HCT116 (cell line): Measurements from ENCODE around the gene SHKBP1. TPM values are rescaled to one million over a fixed set of nuclear protein-coding genes. Genes with fewer than 3 reads are reported as not detected.

Source experiments
- ATAC-seq: fragments of 200-7000 bp; cut with Tn5 transposase; 2 replicates; pipeline ENCODE4 v1.9.1; 2020; ENCODE audit warnings: mild to moderate bottlenecking, moderate library complexity
- BruUV-seq: library from RNA; stranded (reverse); fragments of 400-500 nt; replicated peaks from 2 replicates; lab custom pipeline; 2021; lab: Mats Ljungman, UMichigan
- CTCF ChIA-PET: fragments of 300-600 bp; sonication (Branson Sonifier 250); formaldehyde crosslinking; loops from one replicate; lab custom pipeline; 2021; ENCODE audit warnings: antibody characterized with exemption; lab: Charles Lee
- POLR2A ChIA-PET: fragments of 300-600, 350-600 bp; sonication (Branson Sonifier 250); formaldehyde crosslinking; loops from one replicate; lab custom pipeline; 2021; ENCODE audit warnings: antibody characterized with exemption; lab: Charles Lee
- RAD21 ChIA-PET, 2 experiments: fragments of 300-600 bp; sonication (Branson Sonifier 250); formaldehyde crosslinking; loops; one replicate each; lab custom pipeline; 2023; ENCODE audit warnings: low total read pairs in 2 of 2; ENCODE audit not compliant: uncharacterized antibody in 2 of 2, unreplicated experiment in 2 of 2, low non-redundant PET in 1 of 2; lab: Charles Lee
- DNase-seq: peaks from one replicate; pipeline ENCODE4 v3.0.0-alpha.2; 2010; ENCODE audit warnings: low read depth, low spot score
- H2AFZ ChIP-seq: fragments of 200-600 bp; shearing (Covaris generic), sonication (generic); 2 replicates; pipeline ENCODE4 v1.6.1; 2017; ENCODE audit warnings: low read depth, mixed run types, mixed read lengths, antibody characterized with exemption, low read length; ENCODE audit not compliant: poor library complexity, severe bottlenecking
- H3K27ac ChIP-seq: 2 replicates; pipeline ENCODE4 v1.5.1; 2012; ENCODE audit warnings: low read depth, low read length
- H3K27me3 ChIP-seq: fragments of 200-600 bp; sonication (generic); 2 replicates; pipeline ENCODE4 v1.6.1; 2016; ENCODE audit warnings: mixed run types, low read length, mixed read lengths; ENCODE audit not compliant: insufficient read depth
- H3K36me3 ChIP-seq, 2 experiments: fragments of 200-500 bp in 1 of 2; fragments of 200-600 bp in 1 of 2; sonication (Bioruptor generic) in 1 of 2; sonication (generic) in 1 of 2; 2 replicates each; pipeline versions ENCODE4 v1.5.1 to v1.6.1; 2014 to 2016; ENCODE audit warnings: low read length in 2 of 2, inconsistent platforms in 1 of 2, mixed read lengths in 1 of 2, mixed run types in 1 of 2; ENCODE audit not compliant: insufficient read depth in 2 of 2, control insufficient read depth in 1 of 2
- H3K4me1 ChIP-seq, 2 experiments: fragments of 200-600 bp in 1 of 2; sonication (generic) in 1 of 2; 2 replicates each; pipeline versions ENCODE4 v1.5.1 to v1.6.1; 2012 to 2017; ENCODE audit warnings: low read length in 2 of 2, inconsistent platforms in 1 of 2, mild to moderate bottlenecking in 1 of 2, mixed read lengths in 1 of 2, mixed run types in 1 of 2, moderate library complexity in 1 of 2; ENCODE audit not compliant: insufficient read depth in 2 of 2, control insufficient read depth in 1 of 2
- H3K4me2 ChIP-seq: fragments of 200-600 bp; sonication (generic); 2 replicates; pipeline ENCODE4 v1.6.1; 2017; ENCODE audit warnings: mixed run types, low read length, mixed read lengths
- H3K4me3 ChIP-seq, 2 experiments: fragments of 200-600 bp in 1 of 2; sonication (generic) in 1 of 2; replicated peaks in 1 of 2; 2 replicates each; pipeline ENCODE4 v1.5.1; 2011 to 2016; ENCODE audit warnings: low read length in 2 of 2, control low read depth in 1 of 2, low read depth in 1 of 2, mild to moderate bottlenecking in 1 of 2, mixed read lengths in 1 of 2, mixed run types in 1 of 2
- H3K79me2 ChIP-seq: fragments of 200-600 bp; sonication (generic); 2 replicates; pipeline ENCODE4 v1.6.1; 2017; ENCODE audit warnings: mild to moderate bottlenecking, mixed run types, low read length, moderate library complexity, mixed read lengths; ENCODE audit not compliant: insufficient read depth
- H3K9ac ChIP-seq: fragments of 200-600 bp; sonication (generic); 2 replicates; pipeline ENCODE4 v1.6.1; 2016; ENCODE audit warnings: low read length, mixed read lengths
- H3K9me2 ChIP-seq: fragments of 200-600 bp; sonication (generic), shearing (Covaris generic); 2 replicates; pipeline ENCODE4 v1.6.1; 2017; ENCODE audit warnings: mixed run types, mild to moderate bottlenecking, moderate library complexity; ENCODE audit not compliant: insufficient read depth
- H3K9me3 ChIP-seq, 2 experiments: fragments of 200-500 bp in 1 of 2; fragments of 200-600 bp in 1 of 2; sonication (Bioruptor generic) in 1 of 2; sonication (generic) in 1 of 2; 2 replicates each; pipeline ENCODE4 v1.6.1; 2014 to 2017; ENCODE audit warnings: low read length in 2 of 2, mixed read lengths in 2 of 2, inconsistent platforms in 1 of 2, low read depth in 1 of 2, mild to moderate bottlenecking in 1 of 2, mixed run types in 1 of 2, moderate library complexity in 1 of 2; ENCODE audit not compliant: control insufficient read depth in 1 of 2, insufficient read depth in 1 of 2
- H4K20me1 ChIP-seq: fragments of 200-600 bp; sonication (generic), shearing (Covaris generic); 2 replicates; pipeline ENCODE4 v1.6.1; 2017; ENCODE audit warnings: mixed run types, mild to moderate bottlenecking, moderate library complexity; ENCODE audit not compliant: insufficient read depth
- CBX3 ChIP-seq: IDR thresholded peaks from 2 replicates; pipeline ENCODE4 v1.6.1; 2012; ENCODE audit warnings: low read depth
- CEBPB ChIP-seq: IDR thresholded peaks from 2 replicates; pipeline ENCODE4 v1.6.1; 2012; ENCODE audit warnings: low read depth
- EGR1 ChIP-seq: IDR thresholded peaks from 2 replicates; pipeline ENCODE4 v1.6.1; 2012; ENCODE audit warnings: low read depth
- ELF1 ChIP-seq: IDR thresholded peaks from 2 replicates; pipeline ENCODE4 v1.6.1; 2012; ENCODE audit warnings: low read depth, borderline replicate concordance
- EZH2 ChIP-seq: fragments of 200-600 bp; sonication (generic); IDR thresholded peaks from 2 replicates; pipeline ENCODE4 v1.6.1; 2017; ENCODE audit warnings: antibody characterized with exemption, mixed run types
- EZH2phosphoT487 ChIP-seq: fragments of 200-600 bp; IDR thresholded peaks from 2 replicates; pipeline ENCODE4 v1.6.1; 2018; ENCODE audit warnings: antibody characterized with exemption, borderline replicate concordance
- FOSL1 ChIP-seq: IDR thresholded peaks from 2 replicates; pipeline ENCODE4 v1.6.1; 2012; ENCODE audit warnings: low read depth
- JUND ChIP-seq: IDR thresholded peaks from 2 replicates; pipeline ENCODE4 v1.6.1; 2012
- POLR2AphosphoS5 ChIP-seq: IDR thresholded peaks from 2 replicates; pipeline ENCODE4 v1.6.1; 2011; ENCODE audit warnings: mild to moderate bottlenecking, low read depth, low read length, moderate library complexity
- RAD21 ChIP-seq: IDR thresholded peaks from 2 replicates; pipeline ENCODE4 v1.6.1; 2012; ENCODE audit warnings: low read depth, mild to moderate bottlenecking
- SIN3A ChIP-seq: IDR thresholded peaks from 2 replicates; pipeline ENCODE4 v1.6.1; 2012; ENCODE audit warnings: low read depth
- SP1 ChIP-seq: IDR thresholded peaks from 2 replicates; pipeline ENCODE4 v1.6.1; 2012; ENCODE audit warnings: low read depth
- SRF ChIP-seq: IDR thresholded peaks from 2 replicates; pipeline ENCODE4 v1.6.1; 2012; ENCODE audit warnings: low read depth
- TCF7L2 ChIP-seq: IDR thresholded peaks from 2 replicates; pipeline ENCODE4 v1.7.0; 2011; ENCODE audit warnings: borderline replicate concordance, inconsistent platforms; ENCODE audit not compliant: insufficient read depth, insufficient read length; ENCODE audit errors: extremely low read depth
- YY1 ChIP-seq: IDR thresholded peaks from 2 replicates; pipeline ENCODE4 v1.6.1; 2011; ENCODE audit warnings: low read length, low read depth, moderate library complexity, mild to moderate bottlenecking; ENCODE audit not compliant: insufficient replicate concordance; ENCODE audit errors: extremely low read depth
- ZBTB33 ChIP-seq: IDR thresholded peaks from 2 replicates; pipeline ENCODE4 v1.6.1; 2011; ENCODE audit warnings: mild to moderate bottlenecking, low read length, moderate library complexity; ENCODE audit not compliant: insufficient replicate concordance; ENCODE audit errors: extremely low read depth
- ZFX ChIP-seq: fragments of 450-650 bp; IDR thresholded peaks from 2 replicates; pipeline ENCODE4 v1.6.1; 2017
- ZNF274 ChIP-seq: fragments of 200-500 bp; sonication (Bioruptor generic); IDR thresholded peaks from 2 replicates; pipeline ENCODE4 v1.6.1; 2014; ENCODE audit warnings: mild to moderate bottlenecking, low read depth, low read length, inconsistent platforms
- intact Hi-C: fragments of 100-400 bp; cut with micrococcal nuclease; formaldehyde crosslinking; loops from 2 replicates; pipeline ENCODE4 v1.10.0; 2022
- total RNA-seq: library from RNA; stranded (reverse); gene quantifications from one replicate; pipeline ENCODE4 v1.2.1, GENCODE V29; 2021; ENCODE audit not compliant: unreplicated experiment
- TF ChIP-seq, protein P1 (sequence below): IDR thresholded peaks from 2 replicates; pipeline ENCODE4 v1.6.1; 2012
- TF ChIP-seq, protein P2 (sequence below): IDR thresholded peaks from 2 replicates; pipeline ENCODE4 v1.6.1; 2012; ENCODE audit warnings: low read depth

SHKBP1 gene
- total RNA-seq, 1 experiment from 2014 or later = 97.4 TPM

GRCh38 chr19:40556953-40557530, 19.6 kb upstream of the SHKBP1 start:
- Histone ChIP-seq H3K4me2 (no peak overlapping the region), H3K9ac (no peak overlapping the region), H3K4me1 (no peaks in the 10 kb centered on the region), H3K4me3 (no peak overlapping the region), H3K79me2 (no peaks in the 10 kb centered on the region), H3K9me2 (no peaks in the 10 kb centered on the region), H4K20me1 (no peaks in the 10 kb centered on the region), H2AFZ (no peak overlapping the region), H3K27ac (no peak overlapping the region), H3K36me3 (no peaks in the 10 kb centered on the region), H3K9me3 (no peaks in the 10 kb centered on the region), H3K27me3 (no peaks in the 10 kb centered on the region)
- TF ChIP-seq CBX3 (no peak), ZNF274 (no peak), EZH2phosphoT487 (no peak), JUND (no peak), SP1 (no peak), SIN3A (no peak), ELF1 (no peak), EGR1 (no peak), YY1 (no peak), TCF7L2 (no peak), RAD21 (no peak), SRF (no peak), FOSL1 (no peak), EZH2 (no peak), CEBPB (no peak), ZFX (no peak), ZBTB33 (no peak), POLR2AphosphoS5 (no peak)
- TF ChIP-seq, protein P1, sequence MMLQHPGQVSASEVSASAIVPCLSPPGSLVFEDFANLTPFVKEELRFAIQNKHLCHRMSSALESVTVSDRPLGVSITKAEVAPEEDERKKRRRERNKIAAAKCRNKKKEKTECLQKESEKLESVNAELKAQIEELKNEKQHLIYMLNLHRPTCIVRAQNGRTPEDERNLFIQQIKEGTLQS = no peak
- TF ChIP-seq, protein P2, sequence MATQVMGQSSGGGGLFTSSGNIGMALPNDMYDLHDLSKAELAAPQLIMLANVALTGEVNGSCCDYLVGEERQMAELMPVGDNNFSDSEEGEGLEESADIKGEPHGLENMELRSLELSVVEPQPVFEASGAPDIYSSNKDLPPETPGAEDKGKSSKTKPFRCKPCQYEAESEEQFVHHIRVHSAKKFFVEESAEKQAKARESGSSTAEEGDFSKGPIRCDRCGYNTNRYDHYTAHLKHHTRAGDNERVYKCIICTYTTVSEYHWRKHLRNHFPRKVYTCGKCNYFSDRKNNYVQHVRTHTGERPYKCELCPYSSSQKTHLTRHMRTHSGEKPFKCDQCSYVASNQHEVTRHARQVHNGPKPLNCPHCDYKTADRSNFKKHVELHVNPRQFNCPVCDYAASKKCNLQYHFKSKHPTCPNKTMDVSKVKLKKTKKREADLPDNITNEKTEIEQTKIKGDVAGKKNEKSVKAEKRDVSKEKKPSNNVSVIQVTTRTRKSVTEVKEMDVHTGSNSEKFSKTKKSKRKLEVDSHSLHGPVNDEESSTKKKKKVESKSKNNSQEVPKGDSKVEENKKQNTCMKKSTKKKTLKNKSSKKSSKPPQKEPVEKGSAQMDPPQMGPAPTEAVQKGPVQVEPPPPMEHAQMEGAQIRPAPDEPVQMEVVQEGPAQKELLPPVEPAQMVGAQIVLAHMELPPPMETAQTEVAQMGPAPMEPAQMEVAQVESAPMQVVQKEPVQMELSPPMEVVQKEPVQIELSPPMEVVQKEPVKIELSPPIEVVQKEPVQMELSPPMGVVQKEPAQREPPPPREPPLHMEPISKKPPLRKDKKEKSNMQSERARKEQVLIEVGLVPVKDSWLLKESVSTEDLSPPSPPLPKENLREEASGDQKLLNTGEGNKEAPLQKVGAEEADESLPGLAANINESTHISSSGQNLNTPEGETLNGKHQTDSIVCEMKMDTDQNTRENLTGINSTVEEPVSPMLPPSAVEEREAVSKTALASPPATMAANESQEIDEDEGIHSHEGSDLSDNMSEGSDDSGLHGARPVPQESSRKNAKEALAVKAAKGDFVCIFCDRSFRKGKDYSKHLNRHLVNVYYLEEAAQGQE = no peak
- CTCF ChIA-PET = no interaction called here
- intact Hi-C loops = no loop called here
- ATAC-seq (no peak), DNase-seq (no peak)
- POLR2A ChIA-PET = no interaction called here
- BruUV-seq = no TSS peak
- RAD21 ChIA-PET = no interaction called here
